CD14-positive monocyte (primary cell): ENCODE data around the gene TMEM150C. TPM values are rescaled to one million over a fixed set of nuclear protein-coding genes. Genes with fewer than 3 reads are reported as not detected.

ENCODE experiments used
- DNase-seq, 3 donors: peaks; one replicate each; pipeline ENCODE4 v3.0.0-alpha.2; 2011 to 2022
- H2AFZ ChIP-seq: 2 replicates; pipeline ENCODE4 v1.6.0; 2012; ENCODE audit warnings: mild to moderate bottlenecking, low read depth, low read length, inconsistent platforms; ENCODE audit not compliant: insufficient read depth, poor library complexity, severe bottlenecking
- H3K27ac ChIP-seq, 2 donors: 1 replicate in 1 of 2; 2 replicates in 1 of 2; pipeline ENCODE4 v1.5.1; 2012 to 2013; ENCODE audit warnings: low read length in 2 of 2, control low read depth in 1 of 2, inconsistent platforms in 1 of 2, low read depth in 1 of 2, mild to moderate bottlenecking in 1 of 2
- H3K27me3 ChIP-seq, 2 donors: one replicate each; pipeline versions ENCODE4 v1.6.0 to v1.6.1; 2011 to 2013; ENCODE audit warnings: low read length in 2 of 2; ENCODE audit not compliant: control insufficient read depth in 2 of 2, insufficient read depth in 2 of 2
- H3K36me3 ChIP-seq, 2 donors: replicated peaks in 1 of 2; 1 replicate in 1 of 2; 2 replicates in 1 of 2; pipeline versions ENCODE4 v1.5.1 to v1.6.1; 2012 to 2013; ENCODE audit warnings: low read length in 2 of 2, control low read depth in 1 of 2, inconsistent platforms in 1 of 2, mild to moderate bottlenecking in 1 of 2; ENCODE audit not compliant: insufficient read depth in 2 of 2, control insufficient read depth in 1 of 2
- H3K4me1 ChIP-seq, 2 donors: 1 replicate in 1 of 2; 2 replicates in 1 of 2; pipeline versions ENCODE4 v1.5.1 to v1.6.1; 2012 to 2013; ENCODE audit warnings: low read length in 2 of 2, control low read depth in 1 of 2, inconsistent platforms in 1 of 2, mild to moderate bottlenecking in 1 of 2, moderate library complexity in 1 of 2; ENCODE audit not compliant: insufficient read depth in 2 of 2, control insufficient read depth in 1 of 2
- H3K4me2 ChIP-seq: replicated peaks from 2 replicates; pipeline ENCODE3; 2012; ENCODE audit warnings: low read length, moderate library complexity, mild to moderate bottlenecking; ENCODE audit not compliant: poor library complexity, severe bottlenecking; ENCODE audit errors: extremely low read depth
- H3K4me3 ChIP-seq, 3 experiments: fragments of 200-600 bp in 1 of 3; sonication (generic) in 1 of 3; replicated peaks in 1 of 3; 1 replicate in 2 of 3; 2 replicates in 1 of 3; pipeline ENCODE4 v1.5.1; 2011 to 2013; ENCODE audit warnings: low read length in 3 of 3, mild to moderate bottlenecking in 3 of 3, control low read depth in 2 of 3, low read depth in 2 of 3, inconsistent platforms in 1 of 3, moderate library complexity in 1 of 3
- H3K79me2 ChIP-seq: 2 replicates; pipeline ENCODE4 v1.6.0; 2012; ENCODE audit warnings: mild to moderate bottlenecking, control low read depth, inconsistent platforms, low read length, moderate library complexity; ENCODE audit not compliant: insufficient read depth
- H3K9ac ChIP-seq: 2 replicates; pipeline ENCODE4 v1.6.0; 2017; ENCODE audit warnings: low read length, mild to moderate bottlenecking; ENCODE audit not compliant: insufficient read depth, poor library complexity, severe bottlenecking
- H3K9me3 ChIP-seq, 2 donors: replicated peaks in 1 of 2; 1 replicate in 1 of 2; 2 replicates in 1 of 2; pipeline versions ENCODE4 v1.5.1 to v1.6.1; 2012 to 2013; ENCODE audit warnings: low read length in 2 of 2, control low read depth in 1 of 2; ENCODE audit not compliant: control insufficient read depth in 1 of 2, insufficient read depth in 1 of 2
- H4K20me1 ChIP-seq: 2 replicates; pipeline ENCODE4 v1.6.0; 2012; ENCODE audit warnings: mild to moderate bottlenecking, low read length, control low read depth, moderate library complexity; ENCODE audit not compliant: insufficient read depth
- H3K27ac Mint-ChIP-seq, 7 donors: one replicate each; pipeline ENCODE4 v1.8.0; 2020; ENCODE audit warnings: mild to moderate bottlenecking in 7 of 7, mixed read lengths in 7 of 7, moderate library complexity in 6 of 7, inconsistent platforms in 2 of 7
- H3K27me3 Mint-ChIP-seq, 3 donors: one replicate each; pipeline ENCODE4 v1.8.0; 2021 to 2022; ENCODE audit warnings: low read depth in 3 of 3, mild to moderate bottlenecking in 3 of 3, mixed read lengths in 3 of 3, moderate library complexity in 3 of 3, inconsistent platforms in 1 of 3
- H3K36me3 Mint-ChIP-seq, 2 donors: one replicate each; pipeline ENCODE4 v1.8.0; 2020; ENCODE audit warnings: mixed read lengths in 2 of 2, inconsistent platforms in 1 of 2, mild to moderate bottlenecking in 1 of 2
- H3K4me1 Mint-ChIP-seq: one replicate; pipeline ENCODE4 v1.8.0; 2020; ENCODE audit warnings: mild to moderate bottlenecking, mixed read lengths
- H3K4me3 Mint-ChIP-seq, 2 donors: one replicate each; pipeline ENCODE4 v1.8.0; 2020; ENCODE audit warnings: mild to moderate bottlenecking in 2 of 2, mixed read lengths in 2 of 2, moderate library complexity in 1 of 2
- H3K9me3 Mint-ChIP-seq, 7 donors: one replicate each; pipeline ENCODE4 v1.8.0; 2020 to 2022; ENCODE audit warnings: mixed read lengths in 7 of 7, mild to moderate bottlenecking in 6 of 7, moderate library complexity in 6 of 7, inconsistent platforms in 2 of 7
- WGBS: methylation state at CpG from one replicate; pipeline ENCODE4 v1.1.5; 2013; ENCODE audit warnings: missing lambda C conversion rate; ENCODE audit not compliant: insufficient coverage; 5-methylcytosine and 5-hydroxymethylcytosine counted together
- intact Hi-C, 2 donors: fragments of 100-400 bp; cut with micrococcal nuclease; formaldehyde crosslinking; loops; one replicate each; pipeline versions ENCODE4 v1.15.0 to v1.15.1; 2023
- polyA plus RNA-seq, 3 donors: library from polyadenylated mRNA; depleted of rRNA in 1 of 3; unstranded in 2 of 3; stranded (reverse) in 1 of 3; fragments of 300-500 nt in 2 of 3; fragments of >200 nt in 1 of 3; fragmentation: Illumina TruSeq in 2 of 3; gene quantifications; 1 replicate in 2 of 3; 2 replicates in 1 of 3; pipeline ENCODE4 v1.2.3, GENCODE V29; 2012 to 2021
- TF ChIP-seq, protein P1 (sequence below): fragments of 200-600 bp; IDR thresholded peaks from one replicate; pipeline ENCODE4 v1.8.0; 2022; ENCODE audit warnings: antibody characterized with exemption, mild to moderate bottlenecking

Gene TMEM150C
- polyA plus RNA-seq, 3 donors: not detected

DNA sequence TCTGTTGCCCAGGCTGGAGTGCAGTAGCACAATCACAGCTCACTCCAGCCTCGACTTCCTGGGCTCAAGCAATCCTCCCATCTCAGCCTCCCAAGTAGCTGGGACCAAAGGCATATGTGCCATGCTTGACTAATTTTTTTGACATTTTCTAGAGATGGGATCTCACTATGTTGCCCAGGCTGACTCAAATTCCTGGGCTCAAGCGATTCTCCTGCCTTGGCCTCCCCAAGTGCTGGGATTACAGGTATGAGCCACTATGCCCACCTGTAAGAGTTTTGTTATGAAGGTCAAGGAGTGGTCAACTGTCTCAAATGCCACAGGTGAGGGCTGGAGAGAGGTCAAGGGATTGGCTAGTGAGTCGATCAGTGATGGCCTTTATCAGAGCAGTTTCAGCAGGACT, 32.5 kb downstream of the TMEM150C start:
- no peaks in the 10 kb centered on the region for H4K20me1 ChIP-seq
- TF ChIP-seq, protein P1, sequence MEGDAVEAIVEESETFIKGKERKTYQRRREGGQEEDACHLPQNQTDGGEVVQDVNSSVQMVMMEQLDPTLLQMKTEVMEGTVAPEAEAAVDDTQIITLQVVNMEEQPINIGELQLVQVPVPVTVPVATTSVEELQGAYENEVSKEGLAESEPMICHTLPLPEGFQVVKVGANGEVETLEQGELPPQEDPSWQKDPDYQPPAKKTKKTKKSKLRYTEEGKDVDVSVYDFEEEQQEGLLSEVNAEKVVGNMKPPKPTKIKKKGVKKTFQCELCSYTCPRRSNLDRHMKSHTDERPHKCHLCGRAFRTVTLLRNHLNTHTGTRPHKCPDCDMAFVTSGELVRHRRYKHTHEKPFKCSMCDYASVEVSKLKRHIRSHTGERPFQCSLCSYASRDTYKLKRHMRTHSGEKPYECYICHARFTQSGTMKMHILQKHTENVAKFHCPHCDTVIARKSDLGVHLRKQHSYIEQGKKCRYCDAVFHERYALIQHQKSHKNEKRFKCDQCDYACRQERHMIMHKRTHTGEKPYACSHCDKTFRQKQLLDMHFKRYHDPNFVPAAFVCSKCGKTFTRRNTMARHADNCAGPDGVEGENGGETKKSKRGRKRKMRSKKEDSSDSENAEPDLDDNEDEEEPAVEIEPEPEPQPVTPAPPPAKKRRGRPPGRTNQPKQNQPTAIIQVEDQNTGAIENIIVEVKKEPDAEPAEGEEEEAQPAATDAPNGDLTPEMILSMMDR: no peak
- Mint-ChIP-seq H3K9me3 (peaks cover 0 to 3% (median 0%) of the 10 kb centered on the region in 7 donors), H3K27ac (no peak overlapping the region), H3K4me1 (no peaks in the 10 kb centered on the region), H3K27me3 (peaks cover 0 to 2% (median 0%) of the 10 kb centered on the region in 3 donors), H3K4me3 (no peak overlapping the region), H3K36me3 (no peaks in the 10 kb centered on the region)
- no peak for DNase-seq
- no peak overlapping the region for H2AFZ ChIP-seq
- H3K4me1 ChIP-seq: no peaks in the 10 kb centered on the region
- no peaks in the 10 kb centered on the region for H3K36me3 ChIP-seq
- H3K27ac ChIP-seq: no peak overlapping the region
- H3K27me3 ChIP-seq: no peaks in the 10 kb centered on the region
- H3K4me3 ChIP-seq: no peak overlapping the region
- WGBS: 86% methylated on average over 3 of the region's 3 CpGs
- intact Hi-C loops: no loop called here
- no peak overlapping the region for H3K9ac ChIP-seq
- no peak overlapping the region for H3K4me2 ChIP-seq
- H3K79me2 ChIP-seq: no peaks in the 10 kb centered on the region
- H3K9me3 ChIP-seq: no peaks in the 10 kb centered on the region

DNA sequence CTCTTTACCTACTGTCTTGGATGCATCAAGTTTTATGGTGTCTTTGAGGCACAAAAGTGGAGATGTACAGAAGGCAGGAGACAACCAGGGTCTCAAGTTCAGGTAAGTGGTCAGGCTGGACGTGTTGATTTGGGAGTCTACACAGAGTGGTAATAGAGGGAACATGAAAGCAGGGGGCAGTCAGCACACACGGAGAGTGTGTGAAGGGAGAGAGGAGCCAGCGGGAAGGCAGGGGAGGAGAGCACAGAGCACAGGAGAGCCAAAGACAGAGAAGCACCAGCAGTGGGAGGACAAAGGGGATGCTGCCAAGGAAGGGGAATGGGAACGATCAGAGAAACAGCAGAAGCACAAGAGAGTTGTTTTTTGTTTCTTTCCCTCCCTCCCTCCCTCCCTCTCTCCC, 32.9 kb downstream of the TMEM150C start:
- no peaks in the 10 kb centered on the region for H3K36me3 ChIP-seq
- H3K27me3 Mint-ChIP-seq: peaks cover 0 to 2% (median 0%) of the 10 kb centered on the region in 3 donors
- no peaks in the 10 kb centered on the region for H3K27me3 ChIP-seq
- no peak overlapping the region for H3K4me2 ChIP-seq
- 83% methylated on average over 3 of the region's 4 CpGs for WGBS
- H3K4me3 Mint-ChIP-seq: no peak overlapping the region
- H3K4me3 ChIP-seq: no peak overlapping the region
- peaks cover 0 to 3% (median 0%) of the 10 kb centered on the region in 7 donors for H3K9me3 Mint-ChIP-seq
- no peaks in the 10 kb centered on the region for H3K9me3 ChIP-seq
- H3K4me1 ChIP-seq: no peaks in the 10 kb centered on the region
- TF ChIP-seq, protein P1: no peak
- no peaks in the 10 kb centered on the region for H3K36me3 Mint-ChIP-seq
- H3K79me2 ChIP-seq: no peaks in the 10 kb centered on the region
- no peak overlapping the region for H2AFZ ChIP-seq
- no peaks in the 10 kb centered on the region for H4K20me1 ChIP-seq
- intact Hi-C loops: no loop called here
- no peak overlapping the region for H3K9ac ChIP-seq
- no peak for DNase-seq
- no peak overlapping the region for H3K27ac ChIP-seq
- H3K4me1 Mint-ChIP-seq: no peaks in the 10 kb centered on the region
- H3K27ac Mint-ChIP-seq: no peak overlapping the region
